HCT116 (cell line): ENCODE measurements around the gene SDCCAG8. TPM values are rescaled to one million over a fixed set of nuclear protein-coding genes. Genes with fewer than 3 reads are reported as not detected.

Experiments used
- ATAC-seq: fragments of 200-7000 bp; cut with Tn5 transposase; 2 replicates; pipeline ENCODE4 v1.9.1; 2020; ENCODE audit warnings: mild to moderate bottlenecking, moderate library complexity
- BruUV-seq: library from RNA; stranded (reverse); fragments of 400-500 nt; replicated peaks from 2 replicates; lab custom pipeline; 2021; lab: Mats Ljungman, UMichigan
- CTCF ChIA-PET: fragments of 300-600 bp; sonication (Branson Sonifier 250); formaldehyde crosslinking; loops from one replicate; lab custom pipeline; 2021; ENCODE audit warnings: antibody characterized with exemption; lab: Charles Lee
- POLR2A ChIA-PET: fragments of 300-600, 350-600 bp; sonication (Branson Sonifier 250); formaldehyde crosslinking; loops from one replicate; lab custom pipeline; 2021; ENCODE audit warnings: antibody characterized with exemption; lab: Charles Lee
- RAD21 ChIA-PET, 2 experiments: fragments of 300-600 bp; sonication (Branson Sonifier 250); formaldehyde crosslinking; loops; one replicate each; lab custom pipeline; 2023; ENCODE audit warnings: low total read pairs in 2 of 2; ENCODE audit not compliant: uncharacterized antibody in 2 of 2, unreplicated experiment in 2 of 2, low non-redundant PET in 1 of 2; lab: Charles Lee
- DNase-seq: peaks from one replicate; pipeline ENCODE4 v3.0.0-alpha.2; 2010; ENCODE audit warnings: low read depth, low spot score
- H2AFZ ChIP-seq: fragments of 200-600 bp; shearing (Covaris generic), sonication (generic); 2 replicates; pipeline ENCODE4 v1.6.1; 2017; ENCODE audit warnings: low read depth, mixed run types, mixed read lengths, antibody characterized with exemption, low read length; ENCODE audit not compliant: poor library complexity, severe bottlenecking
- H3K27ac ChIP-seq: 2 replicates; pipeline ENCODE4 v1.5.1; 2012; ENCODE audit warnings: low read depth, low read length
- H3K27me3 ChIP-seq: fragments of 200-600 bp; sonication (generic); 2 replicates; pipeline ENCODE4 v1.6.1; 2016; ENCODE audit warnings: mixed run types, low read length, mixed read lengths; ENCODE audit not compliant: insufficient read depth
- H3K36me3 ChIP-seq, 2 experiments: fragments of 200-500 bp in 1 of 2; fragments of 200-600 bp in 1 of 2; sonication (Bioruptor generic) in 1 of 2; sonication (generic) in 1 of 2; 2 replicates each; pipeline versions ENCODE4 v1.5.1 to v1.6.1; 2014 to 2016; ENCODE audit warnings: low read length in 2 of 2, inconsistent platforms in 1 of 2, mixed read lengths in 1 of 2, mixed run types in 1 of 2; ENCODE audit not compliant: insufficient read depth in 2 of 2, control insufficient read depth in 1 of 2
- H3K4me1 ChIP-seq, 2 experiments: fragments of 200-600 bp in 1 of 2; sonication (generic) in 1 of 2; 2 replicates each; pipeline versions ENCODE4 v1.5.1 to v1.6.1; 2012 to 2017; ENCODE audit warnings: low read length in 2 of 2, inconsistent platforms in 1 of 2, mild to moderate bottlenecking in 1 of 2, mixed read lengths in 1 of 2, mixed run types in 1 of 2, moderate library complexity in 1 of 2; ENCODE audit not compliant: insufficient read depth in 2 of 2, control insufficient read depth in 1 of 2
- H3K4me2 ChIP-seq: fragments of 200-600 bp; sonication (generic); 2 replicates; pipeline ENCODE4 v1.6.1; 2017; ENCODE audit warnings: mixed run types, low read length, mixed read lengths
- H3K4me3 ChIP-seq, 2 experiments: fragments of 200-600 bp in 1 of 2; sonication (generic) in 1 of 2; replicated peaks in 1 of 2; 2 replicates each; pipeline ENCODE4 v1.5.1; 2011 to 2016; ENCODE audit warnings: low read length in 2 of 2, control low read depth in 1 of 2, low read depth in 1 of 2, mild to moderate bottlenecking in 1 of 2, mixed read lengths in 1 of 2, mixed run types in 1 of 2
- H3K79me2 ChIP-seq: fragments of 200-600 bp; sonication (generic); 2 replicates; pipeline ENCODE4 v1.6.1; 2017; ENCODE audit warnings: mild to moderate bottlenecking, mixed run types, low read length, moderate library complexity, mixed read lengths; ENCODE audit not compliant: insufficient read depth
- H3K9ac ChIP-seq: fragments of 200-600 bp; sonication (generic); 2 replicates; pipeline ENCODE4 v1.6.1; 2016; ENCODE audit warnings: low read length, mixed read lengths
- H3K9me2 ChIP-seq: fragments of 200-600 bp; sonication (generic), shearing (Covaris generic); 2 replicates; pipeline ENCODE4 v1.6.1; 2017; ENCODE audit warnings: mixed run types, mild to moderate bottlenecking, moderate library complexity; ENCODE audit not compliant: insufficient read depth
- H3K9me3 ChIP-seq, 2 experiments: fragments of 200-500 bp in 1 of 2; fragments of 200-600 bp in 1 of 2; sonication (Bioruptor generic) in 1 of 2; sonication (generic) in 1 of 2; 2 replicates each; pipeline ENCODE4 v1.6.1; 2014 to 2017; ENCODE audit warnings: low read length in 2 of 2, mixed read lengths in 2 of 2, inconsistent platforms in 1 of 2, low read depth in 1 of 2, mild to moderate bottlenecking in 1 of 2, mixed run types in 1 of 2, moderate library complexity in 1 of 2; ENCODE audit not compliant: control insufficient read depth in 1 of 2, insufficient read depth in 1 of 2
- H4K20me1 ChIP-seq: fragments of 200-600 bp; sonication (generic), shearing (Covaris generic); 2 replicates; pipeline ENCODE4 v1.6.1; 2017; ENCODE audit warnings: mixed run types, mild to moderate bottlenecking, moderate library complexity; ENCODE audit not compliant: insufficient read depth
- CEBPB ChIP-seq: IDR thresholded peaks from 2 replicates; pipeline ENCODE4 v1.6.1; 2012; ENCODE audit warnings: low read depth
- CTCF ChIP-seq, 3 experiments: fragments of 200-600 bp in 1 of 3; sonication (generic) in 1 of 3; IDR thresholded peaks in 2 of 3; conservative IDR thresholded peaks in 1 of 3; 2 replicates each; pipeline ENCODE4 v1.5.1; 2012 to 2017; ENCODE audit warnings: low read depth in 2 of 3, low read length in 2 of 3, antibody characterized with exemption in 1 of 3, borderline replicate concordance in 1 of 3, control low read depth in 1 of 3, mild to moderate bottlenecking in 1 of 3, mixed read lengths in 1 of 3, mixed run types in 1 of 3, moderate library complexity in 1 of 3; ENCODE audit not compliant: insufficient read depth in 1 of 3
- EGR1 ChIP-seq: IDR thresholded peaks from 2 replicates; pipeline ENCODE4 v1.6.1; 2012; ENCODE audit warnings: low read depth
- ELF1 ChIP-seq: IDR thresholded peaks from 2 replicates; pipeline ENCODE4 v1.6.1; 2012; ENCODE audit warnings: low read depth, borderline replicate concordance
- EZH2 ChIP-seq: fragments of 200-600 bp; sonication (generic); IDR thresholded peaks from 2 replicates; pipeline ENCODE4 v1.6.1; 2017; ENCODE audit warnings: antibody characterized with exemption, mixed run types
- EZH2phosphoT487 ChIP-seq: fragments of 200-600 bp; IDR thresholded peaks from 2 replicates; pipeline ENCODE4 v1.6.1; 2018; ENCODE audit warnings: antibody characterized with exemption, borderline replicate concordance
- FOSL1 ChIP-seq: IDR thresholded peaks from 2 replicates; pipeline ENCODE4 v1.6.1; 2012; ENCODE audit warnings: low read depth
- JUND ChIP-seq: IDR thresholded peaks from 2 replicates; pipeline ENCODE4 v1.6.1; 2012
- MAX ChIP-seq: IDR thresholded peaks from 2 replicates; pipeline ENCODE4 v1.6.1; 2012
- POLR2A ChIP-seq: IDR thresholded peaks from 2 replicates; pipeline ENCODE4 v1.7.0; 2011; ENCODE audit warnings: borderline replicate concordance; ENCODE audit not compliant: insufficient read depth, insufficient read length; ENCODE audit errors: extremely low read depth
- POLR2AphosphoS5 ChIP-seq: IDR thresholded peaks from 2 replicates; pipeline ENCODE4 v1.6.1; 2011; ENCODE audit warnings: mild to moderate bottlenecking, low read depth, low read length, moderate library complexity
- RAD21 ChIP-seq: IDR thresholded peaks from 2 replicates; pipeline ENCODE4 v1.6.1; 2012; ENCODE audit warnings: low read depth, mild to moderate bottlenecking
- SIN3A ChIP-seq: IDR thresholded peaks from 2 replicates; pipeline ENCODE4 v1.6.1; 2012; ENCODE audit warnings: low read depth
- SRF ChIP-seq: IDR thresholded peaks from 2 replicates; pipeline ENCODE4 v1.6.1; 2012; ENCODE audit warnings: low read depth
- YY1 ChIP-seq: IDR thresholded peaks from 2 replicates; pipeline ENCODE4 v1.6.1; 2011; ENCODE audit warnings: low read length, low read depth, moderate library complexity, mild to moderate bottlenecking; ENCODE audit not compliant: insufficient replicate concordance; ENCODE audit errors: extremely low read depth
- ZNF274 ChIP-seq: fragments of 200-500 bp; sonication (Bioruptor generic); IDR thresholded peaks from 2 replicates; pipeline ENCODE4 v1.6.1; 2014; ENCODE audit warnings: mild to moderate bottlenecking, low read depth, low read length, inconsistent platforms
- intact Hi-C: fragments of 100-400 bp; cut with micrococcal nuclease; formaldehyde crosslinking; loops from 2 replicates; pipeline ENCODE4 v1.10.0; 2022
- total RNA-seq: library from RNA; stranded (reverse); gene quantifications from one replicate; pipeline ENCODE4 v1.2.1, GENCODE V29; 2021; ENCODE audit not compliant: unreplicated experiment
- TF ChIP-seq, protein P1 (sequence below): IDR thresholded peaks from 2 replicates; pipeline ENCODE4 v1.6.1; 2012; ENCODE audit warnings: low read depth
- TF ChIP-seq, protein P2 (sequence below): IDR thresholded peaks from 2 replicates; pipeline ENCODE4 v1.6.1; 2012

The SDCCAG8 gene
- total RNA-seq, 1 experiment from 2014 or later: 38.2 TPM

DNA sequence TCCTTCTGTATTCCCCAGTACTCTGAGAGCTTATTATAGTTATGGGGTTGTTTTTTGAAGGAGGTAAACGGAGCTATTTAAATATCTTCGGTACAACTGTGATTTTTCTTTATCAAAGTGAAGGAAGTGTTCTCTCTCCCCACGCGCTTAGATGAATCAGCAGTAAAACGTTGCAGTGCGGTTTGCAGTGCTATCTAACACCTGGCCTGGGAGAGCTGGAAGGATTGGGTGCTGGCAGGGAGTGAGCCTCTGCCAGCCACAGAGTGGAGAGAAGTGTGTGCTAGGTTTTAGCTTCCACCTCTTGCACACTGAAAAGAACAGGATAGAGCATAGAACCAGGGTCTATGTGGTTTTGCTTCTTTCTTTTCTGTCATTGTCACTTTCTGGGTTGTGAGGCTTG, 165.9 kb downstream of the SDCCAG8 start (continued):
- TF ChIP-seq, protein P1, sequence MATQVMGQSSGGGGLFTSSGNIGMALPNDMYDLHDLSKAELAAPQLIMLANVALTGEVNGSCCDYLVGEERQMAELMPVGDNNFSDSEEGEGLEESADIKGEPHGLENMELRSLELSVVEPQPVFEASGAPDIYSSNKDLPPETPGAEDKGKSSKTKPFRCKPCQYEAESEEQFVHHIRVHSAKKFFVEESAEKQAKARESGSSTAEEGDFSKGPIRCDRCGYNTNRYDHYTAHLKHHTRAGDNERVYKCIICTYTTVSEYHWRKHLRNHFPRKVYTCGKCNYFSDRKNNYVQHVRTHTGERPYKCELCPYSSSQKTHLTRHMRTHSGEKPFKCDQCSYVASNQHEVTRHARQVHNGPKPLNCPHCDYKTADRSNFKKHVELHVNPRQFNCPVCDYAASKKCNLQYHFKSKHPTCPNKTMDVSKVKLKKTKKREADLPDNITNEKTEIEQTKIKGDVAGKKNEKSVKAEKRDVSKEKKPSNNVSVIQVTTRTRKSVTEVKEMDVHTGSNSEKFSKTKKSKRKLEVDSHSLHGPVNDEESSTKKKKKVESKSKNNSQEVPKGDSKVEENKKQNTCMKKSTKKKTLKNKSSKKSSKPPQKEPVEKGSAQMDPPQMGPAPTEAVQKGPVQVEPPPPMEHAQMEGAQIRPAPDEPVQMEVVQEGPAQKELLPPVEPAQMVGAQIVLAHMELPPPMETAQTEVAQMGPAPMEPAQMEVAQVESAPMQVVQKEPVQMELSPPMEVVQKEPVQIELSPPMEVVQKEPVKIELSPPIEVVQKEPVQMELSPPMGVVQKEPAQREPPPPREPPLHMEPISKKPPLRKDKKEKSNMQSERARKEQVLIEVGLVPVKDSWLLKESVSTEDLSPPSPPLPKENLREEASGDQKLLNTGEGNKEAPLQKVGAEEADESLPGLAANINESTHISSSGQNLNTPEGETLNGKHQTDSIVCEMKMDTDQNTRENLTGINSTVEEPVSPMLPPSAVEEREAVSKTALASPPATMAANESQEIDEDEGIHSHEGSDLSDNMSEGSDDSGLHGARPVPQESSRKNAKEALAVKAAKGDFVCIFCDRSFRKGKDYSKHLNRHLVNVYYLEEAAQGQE: no peak
- no peak for TF ChIP-seq RAD21

DNA sequence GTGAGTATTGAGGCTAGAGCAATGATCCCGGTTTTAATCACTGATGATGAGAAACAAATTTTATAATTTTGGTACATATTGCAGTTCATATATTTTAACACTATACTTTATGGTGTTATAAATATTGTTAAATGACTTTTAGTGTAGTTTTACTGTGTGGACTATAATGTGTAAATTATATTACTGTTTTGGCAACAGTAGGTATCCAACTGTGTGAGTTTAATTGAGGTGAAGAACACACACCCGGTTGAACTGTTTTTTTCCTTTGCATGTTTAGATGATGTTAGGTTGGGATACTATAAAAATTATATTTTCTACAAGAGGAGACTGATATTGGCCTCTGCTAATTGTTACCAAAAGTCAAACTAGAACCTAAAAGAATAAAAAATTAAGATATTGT, 166.5 kb downstream of the SDCCAG8 start:
- CTCF ChIA-PET: no interaction called here
- H3K27me3 ChIP-seq: no peaks in the 10 kb centered on the region
- no peak overlapping the region for H3K4me3 ChIP-seq
- intact Hi-C loops: no loop called here
- BruUV-seq: no TSS peak
- no peaks in the 10 kb centered on the region for H4K20me1 ChIP-seq
- no peaks in the 10 kb centered on the region for H3K4me1 ChIP-seq
- DNase-seq: no peak
- no peaks in the 10 kb centered on the region for H3K9me3 ChIP-seq
- H3K79me2 ChIP-seq: no peaks in the 10 kb centered on the region
- POLR2A ChIA-PET: no interaction called here
- H2AFZ ChIP-seq: no peak overlapping the region
- no peak overlapping the region for H3K9ac ChIP-seq
- H3K9me2 ChIP-seq: no peaks in the 10 kb centered on the region
- H3K27ac ChIP-seq: no peak overlapping the region
- no peak overlapping the region for H3K4me2 ChIP-seq
- RAD21 ChIA-PET: no interaction called here
- no peak for ATAC-seq
- no peaks in the 10 kb centered on the region for H3K36me3 ChIP-seq
- TF ChIP-seq ZNF274 (no peak), SIN3A (no peak), EZH2 (no peak), EZH2phosphoT487 (no peak), MAX (no peak), CEBPB (no peak), SRF (no peak), EGR1 (no peak), POLR2A (no peak), JUND (no peak), FOSL1 (no peak), POLR2AphosphoS5 (no peak), YY1 (no peak), CTCF (IDR thresholded peaks at IDR 0.05 in 2 of 3, conservative IDR thresholded peaks at IDR 0.05 in 1 of 3; ENCODE audit: borderline replicate concordance in 1 of 3, insufficient read depth in 1 of 3, low read depth in 2 of 3, low read length in 2 of 3) (no peak), ELF1 (no peak)
- TF ChIP-seq, protein P2, sequence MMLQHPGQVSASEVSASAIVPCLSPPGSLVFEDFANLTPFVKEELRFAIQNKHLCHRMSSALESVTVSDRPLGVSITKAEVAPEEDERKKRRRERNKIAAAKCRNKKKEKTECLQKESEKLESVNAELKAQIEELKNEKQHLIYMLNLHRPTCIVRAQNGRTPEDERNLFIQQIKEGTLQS: no peak
- TF ChIP-seq, protein P1: no peak
